HG03064 (cell line): ENCODE data around the gene SMAD3.

Experiments
- ATAC-seq: cut with Tn5 transposase; IDR thresholded peaks from one replicate; pipeline ENCODE4 v1.9.1; 2021; ENCODE audit warnings: low read depth; ENCODE audit not compliant: unreplicated experiment

SMAD3 gene

DNA sequence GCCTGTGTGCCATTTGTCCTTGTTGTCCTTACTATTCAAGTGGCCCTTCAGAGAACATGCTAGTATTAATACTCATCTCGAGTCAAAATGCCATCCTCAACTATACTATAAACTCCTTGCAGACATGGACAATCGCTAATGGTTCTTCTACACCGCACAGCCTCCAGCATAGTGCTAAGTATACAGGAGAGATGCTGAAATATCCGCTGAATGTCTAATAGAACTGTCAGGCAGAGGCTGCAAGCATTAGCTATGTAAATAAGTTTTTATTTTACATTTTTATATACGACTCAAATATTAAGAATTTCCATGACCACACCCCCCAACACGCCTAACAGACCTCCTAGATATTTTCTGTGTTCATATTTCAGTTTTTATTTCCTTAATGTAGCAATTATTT lies 149.7 kb downstream of the SMAD3 start:
- no peak for ATAC-seq

DNA sequence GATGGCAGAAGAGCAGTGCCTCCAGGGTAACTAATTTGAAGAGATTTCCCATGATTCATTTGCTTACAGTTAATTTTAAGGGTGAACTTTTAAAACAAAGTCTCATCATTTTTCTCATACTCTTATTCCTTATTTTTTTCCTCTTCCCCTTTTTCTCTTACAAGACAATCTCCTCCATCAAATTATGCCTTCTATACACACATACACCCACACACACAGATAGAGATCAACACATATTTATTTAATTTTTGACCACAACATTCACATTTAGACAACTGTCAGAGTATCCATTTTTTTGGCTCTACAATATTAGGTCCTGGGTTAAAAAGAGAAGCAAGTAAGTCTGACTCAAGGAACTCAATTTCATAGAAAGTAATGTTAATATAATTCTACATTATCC lies 151.5 kb downstream of the SMAD3 start:
- ATAC-seq: no peak

DNA sequence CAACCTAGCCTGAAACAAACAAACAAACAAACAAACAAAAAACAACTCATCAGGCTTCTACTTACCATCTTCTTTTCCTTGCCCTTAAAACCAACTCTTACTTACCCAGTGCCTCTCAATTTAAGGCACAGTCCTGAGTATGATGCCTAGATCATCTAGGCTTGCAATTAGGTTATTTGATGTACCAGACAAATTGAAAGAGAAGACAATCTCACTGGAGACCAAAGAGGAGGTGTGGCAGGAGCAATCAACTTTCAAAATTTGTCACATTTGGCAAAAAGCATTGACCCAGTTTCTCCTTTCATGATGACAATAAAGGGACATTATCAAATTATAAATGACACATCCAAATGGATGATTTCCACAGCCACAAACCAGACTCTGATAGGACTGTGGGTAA lies 153.0 kb downstream of the SMAD3 start:
- no peak for ATAC-seq

DNA sequence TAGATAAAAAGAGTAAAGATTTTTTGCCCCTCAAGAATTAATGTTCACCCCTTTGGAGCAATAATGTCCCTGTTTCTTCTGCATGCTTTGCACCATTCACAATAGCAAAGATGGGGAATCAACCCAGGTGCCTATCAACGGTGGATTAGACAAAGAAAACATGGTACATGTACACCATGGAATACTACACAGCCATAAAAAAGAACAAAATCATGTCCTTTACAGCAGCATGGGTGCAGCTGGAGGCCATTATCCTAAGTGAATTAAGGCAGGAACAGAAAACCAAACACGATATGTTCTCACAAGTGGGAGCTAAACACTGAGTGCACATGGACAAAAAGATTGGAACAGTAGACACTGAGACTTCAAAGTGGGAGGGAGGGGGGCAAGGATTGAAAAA lies 153.9 kb downstream of the SMAD3 start:
- ATAC-seq: no peak

DNA sequence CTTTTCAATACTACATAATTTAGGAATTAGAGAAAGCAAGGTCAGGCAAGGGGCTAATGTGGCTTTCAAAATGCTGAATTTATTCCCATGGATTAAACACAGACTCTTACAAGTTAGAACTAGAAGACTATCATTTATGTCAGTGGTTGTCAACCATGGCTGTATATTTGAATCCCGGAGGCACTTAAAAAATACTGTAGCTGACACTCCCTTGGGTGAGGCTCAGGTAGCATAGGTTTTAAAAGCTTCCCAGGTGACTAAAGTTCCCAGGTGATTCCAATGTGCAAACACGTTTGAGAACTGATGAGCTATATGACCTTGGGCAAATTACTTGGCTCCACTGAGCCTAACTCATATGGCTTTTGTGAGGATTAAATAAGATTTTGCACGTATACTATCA lies 159.5 kb downstream of the SMAD3 start:
- ATAC-seq: no peak

DNA sequence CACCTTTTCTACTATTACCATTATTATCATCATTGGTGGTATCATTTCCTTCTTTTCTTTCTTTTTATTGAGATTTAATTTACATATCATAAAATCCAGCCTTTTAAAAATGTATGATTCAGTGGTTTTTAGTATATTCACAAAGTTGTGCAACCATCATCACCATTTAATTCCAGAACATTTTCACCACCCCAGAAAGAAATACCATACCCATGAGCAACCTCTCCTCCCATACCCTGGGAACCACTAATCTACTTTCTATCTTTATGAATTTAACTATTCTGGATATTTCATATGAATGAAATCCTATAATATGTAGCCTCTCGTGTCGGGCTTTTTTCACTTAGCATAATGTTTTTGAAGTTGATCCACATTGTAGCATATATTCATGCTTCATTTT lies 159.9 kb downstream of the SMAD3 start:
- ATAC-seq: no peak

DNA sequence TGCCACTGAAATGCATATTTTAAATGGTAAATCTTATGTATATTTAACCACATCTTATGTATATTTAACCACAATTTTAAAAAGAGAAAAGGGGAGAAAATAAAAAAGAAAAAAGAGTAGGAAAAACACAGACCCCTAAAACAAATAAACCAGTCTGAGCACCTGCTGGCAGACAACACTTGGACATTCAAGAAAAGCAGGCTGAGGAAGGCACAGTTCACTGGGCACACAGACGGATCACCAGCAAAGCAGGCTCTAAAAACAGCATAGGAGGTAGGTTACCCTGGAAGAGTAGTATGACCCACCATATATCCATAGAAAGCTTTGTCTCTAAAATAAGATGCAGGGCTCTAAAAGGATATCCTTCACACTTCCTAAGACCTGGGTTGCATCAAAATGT lies 162.0 kb downstream of the SMAD3 start:
- no peak for ATAC-seq

DNA sequence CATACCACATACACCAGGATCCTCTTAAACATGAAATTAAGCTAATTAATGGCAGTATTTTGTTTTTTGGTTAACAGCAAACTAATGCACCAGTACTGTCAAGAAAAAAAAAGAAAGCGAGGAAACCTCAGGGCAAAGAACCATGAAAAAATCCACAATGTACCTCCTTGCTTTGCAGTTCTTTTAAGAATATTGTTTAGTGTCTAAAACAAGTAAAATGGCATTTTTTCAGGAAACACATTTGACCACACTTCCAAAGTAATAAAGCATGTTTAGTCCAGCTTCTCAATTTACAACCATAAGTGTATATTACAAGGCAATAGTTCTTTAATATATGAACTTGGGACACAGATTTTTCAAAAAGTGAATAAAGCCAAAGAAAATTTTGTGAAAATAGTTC lies 162.4 kb downstream of the SMAD3 start:
- ATAC-seq: no peak

DNA sequence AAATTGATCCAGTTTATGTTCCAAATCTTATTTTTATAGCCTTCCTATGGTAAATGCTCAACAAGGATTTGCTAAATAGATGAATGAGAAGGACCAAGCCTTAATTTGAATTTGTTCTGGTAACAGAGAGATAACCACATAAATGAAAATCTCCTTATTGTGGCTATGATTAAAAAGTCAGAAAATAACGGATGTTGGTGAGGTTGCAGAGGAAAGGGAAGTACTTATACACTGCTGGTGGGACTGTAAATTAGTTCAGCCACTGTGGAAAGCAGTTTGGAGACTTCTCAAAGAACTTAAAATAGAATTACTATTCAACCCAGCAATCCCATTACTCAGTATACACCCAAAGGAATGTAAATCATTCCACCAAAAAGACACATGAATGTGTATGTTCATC lies 162.9 kb downstream of the SMAD3 start:
- no peak for ATAC-seq

DNA sequence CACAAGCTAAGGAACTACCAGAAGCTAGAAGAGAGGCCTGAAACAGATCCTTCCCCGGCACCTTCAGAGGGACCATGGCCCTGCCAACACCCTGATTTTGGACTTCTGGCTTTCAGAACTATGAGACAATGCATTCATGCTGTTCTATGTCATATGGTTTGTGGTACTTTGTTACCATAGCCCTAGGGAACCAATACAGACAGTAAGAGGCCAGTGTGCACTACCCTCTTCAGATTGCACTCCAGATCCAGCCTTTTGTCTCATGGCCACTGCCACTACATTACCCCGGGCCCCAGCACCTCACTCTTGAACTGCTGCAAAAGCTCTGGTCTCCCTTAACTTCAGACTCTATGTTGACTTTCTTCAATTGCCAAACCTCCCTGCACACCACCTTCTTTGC lies 165.1 kb downstream of the SMAD3 start:
- no peak for ATAC-seq

DNA sequence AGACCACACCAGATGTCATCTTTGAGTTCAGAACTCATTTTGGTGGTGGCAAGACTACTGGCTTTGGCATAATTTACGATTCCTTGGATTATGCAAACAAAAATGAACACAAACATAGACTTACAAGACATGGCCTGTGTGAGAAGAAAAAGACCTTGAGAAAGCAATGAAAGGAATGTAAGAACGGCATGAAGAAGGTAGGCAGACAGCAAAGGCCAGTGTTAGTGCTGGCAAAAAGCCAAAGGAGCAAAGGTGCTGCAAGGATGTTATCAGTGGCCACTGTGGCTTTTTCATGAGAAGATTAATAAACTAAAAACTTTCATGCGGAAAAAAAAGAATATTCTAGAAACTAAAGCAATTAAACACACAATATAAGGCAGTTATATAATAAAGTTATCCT lies 167.2 kb downstream of the SMAD3 start:
- no peak for ATAC-seq

DNA sequence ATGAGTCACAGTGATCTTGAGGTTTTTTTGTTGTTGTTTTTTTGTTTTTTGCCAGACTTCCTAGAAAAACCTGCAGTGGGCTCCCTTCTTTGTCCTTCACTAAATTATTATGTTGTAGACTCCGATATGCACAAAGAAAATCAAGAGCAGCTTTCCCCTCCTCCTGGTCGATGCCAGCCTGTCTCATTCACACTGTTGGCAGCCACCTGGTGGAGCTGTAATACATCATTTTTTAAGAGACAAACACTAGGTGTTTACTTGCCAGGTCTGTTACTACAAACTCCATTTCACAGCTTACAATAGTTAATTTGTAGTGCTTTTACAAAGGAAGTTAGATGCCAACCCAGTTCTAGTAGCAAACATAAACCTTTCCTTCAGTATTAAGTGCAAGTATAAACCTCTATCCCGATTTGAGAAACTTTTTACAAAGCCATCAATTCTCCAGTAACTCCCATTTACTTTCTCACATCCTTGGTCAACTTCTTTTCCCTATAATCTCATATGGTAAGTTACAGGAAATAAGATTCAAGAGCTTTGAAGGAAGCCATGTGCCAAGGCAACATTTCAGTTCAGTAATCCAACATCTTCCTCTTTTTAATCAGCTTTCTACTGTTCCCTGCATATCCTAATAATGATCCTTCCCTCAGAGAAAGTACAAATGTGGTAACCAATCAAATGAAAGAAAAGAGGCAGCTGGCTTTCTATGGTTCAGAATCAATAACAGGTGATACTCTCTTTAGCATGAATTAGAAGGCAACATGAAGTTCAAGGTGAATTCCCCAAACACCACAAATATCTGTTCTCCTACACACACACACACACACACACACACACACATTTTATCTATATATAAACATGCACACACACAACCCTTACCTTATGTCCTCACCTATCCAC lies 175.1 kb downstream of the SMAD3 start:
- ATAC-seq: no peak

DNA sequence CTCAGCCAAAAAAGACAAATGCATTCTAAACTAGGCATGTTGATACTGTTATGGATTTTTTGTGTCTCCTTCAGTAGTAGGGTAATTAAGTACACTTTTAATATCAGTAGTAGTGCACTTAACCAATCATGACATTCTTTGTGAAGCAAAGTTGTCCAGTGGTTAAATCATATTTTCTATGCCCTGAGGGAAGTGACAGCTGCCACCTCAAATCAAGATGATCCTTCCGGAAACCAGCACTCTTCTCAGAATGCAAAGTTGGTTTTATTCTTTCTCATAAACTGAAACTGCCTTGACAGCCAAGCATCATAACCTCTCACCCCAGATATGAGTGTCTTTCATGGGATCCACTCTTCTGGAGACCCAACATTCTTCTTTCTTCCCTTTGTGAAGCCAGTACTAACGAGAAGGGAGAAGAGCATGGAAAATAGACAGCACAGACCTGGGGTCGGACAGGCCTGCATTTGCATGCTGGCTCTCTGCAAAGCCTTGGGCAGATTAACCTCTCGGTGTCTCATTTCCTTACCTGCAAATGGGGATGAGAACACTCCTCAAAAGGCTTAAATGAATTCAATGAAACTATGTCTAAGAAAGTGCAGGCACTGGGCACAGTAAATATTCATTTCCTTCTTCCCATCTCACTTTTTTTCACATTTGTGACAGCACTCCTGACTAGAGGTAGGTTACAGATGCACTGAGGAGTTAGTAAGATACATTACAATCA lies 175.9 kb downstream of the SMAD3 start:
- ATAC-seq: peak; percentile 79

DNA sequence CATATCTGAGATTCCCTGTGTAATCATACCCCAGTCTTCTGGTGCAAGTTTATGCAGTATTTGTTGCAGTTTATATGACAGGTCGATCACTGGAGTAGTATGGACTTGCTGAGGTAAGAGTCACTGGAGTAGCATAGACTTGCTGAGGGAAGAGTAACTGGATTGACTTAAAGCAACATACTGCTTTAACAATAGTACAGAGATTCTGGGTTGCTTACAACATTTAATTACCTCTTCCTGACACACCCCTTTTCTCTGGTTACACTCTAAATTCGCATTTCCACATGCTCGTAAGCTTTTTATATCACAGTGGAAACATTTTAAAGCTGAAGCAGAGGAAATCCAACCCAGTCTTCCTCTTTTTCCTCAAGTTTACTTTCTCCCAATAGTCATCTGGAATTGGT lies 177.3 kb downstream of the SMAD3 start:
- ATAC-seq: no peak
